ENCODE measurements around the gene TXN. TPM values are rescaled to one million over a fixed set of nuclear protein-coding genes. Genes with fewer than 3 reads are reported as not detected.

Gene TXN
- total RNA-seq: 100 to 1,000 TPM; 220 to 295 TPM

GRCh38 chr9:110256380-110257096, at the start of gene TXN:
TXN (minus strand) TSS chr9:110256507; CDS start chr9:110256435, 72 bp downstream.
- H3K4me3 Mint-ChIP-seq: peak within 1 kb of the TSS; percentile 96 to 98
- peak; percentile 76 to 80 for ATAC-seq (replicated peaks in 1 of 2)
- peak; percentile 92 for DNase-seq
- no peaks in the 10 kb centered on the region for H3K9me3 Mint-ChIP-seq
- H3K36me3 Mint-ChIP-seq (ENCODE audit: insufficient read depth in 2 of 2): peaks cover 5 to 19% of the 10 kb centered on the region in 2 donors
- H3K27ac Mint-ChIP-seq: peak within 1 kb of the TSS; percentile 99
- peaks cover 66% of the 10 kb centered on the region for H3K4me1 Mint-ChIP-seq (ENCODE audit: low read depth)
- no peaks in the 10 kb centered on the region for H3K27me3 Mint-ChIP-seq (ENCODE audit: low read depth)

GRCh38 chr9:110303133-110303532, 46.8 kb upstream of the TXN start:
- Mint-ChIP-seq H3K4me3 (no peak overlapping the region), H3K4me1 (ENCODE audit: low read depth) (no peaks in the 10 kb centered on the region), H3K9me3 (no peaks in the 10 kb centered on the region), H3K36me3 (ENCODE audit: insufficient read depth in 2 of 2) (no peaks in the 10 kb centered on the region), H3K27ac (no peak overlapping the region), H3K27me3 (ENCODE audit: low read depth) (peaks cover 8% of the 10 kb centered on the region)
- DNase-seq (no peak), ATAC-seq (replicated peaks in 1 of 2) (no peak)

- ATAC-seq (replicated peaks in 1 of 2) (no peak), DNase-seq (no peak)
- no peak overlapping the region for H3K27ac Mint-ChIP-seq
- H3K36me3 Mint-ChIP-seq (ENCODE audit: insufficient read depth in 2 of 2): no peaks in the 10 kb centered on the region
- H3K4me3 Mint-ChIP-seq: no peak overlapping the region
- H3K9me3 Mint-ChIP-seq: no peaks in the 10 kb centered on the region
- H3K4me1 Mint-ChIP-seq (ENCODE audit: low read depth): no peaks in the 10 kb centered on the region
- peaks cover 7% of the 10 kb centered on the region for H3K27me3 Mint-ChIP-seq (ENCODE audit: low read depth)
These were observed 41.8 kb upstream of the TXN start for GRCh38 chr9:110298043-110298605.

GRCh38 chr9:110293248-110293647, 36.9 kb upstream of the TXN start:
- ATAC-seq (replicated peaks in 1 of 2): no peak
- Mint-ChIP-seq H3K4me1 (ENCODE audit: low read depth) (no peaks in the 10 kb centered on the region), H3K4me3 (no peak overlapping the region), H3K27me3 (ENCODE audit: low read depth) (no peaks in the 10 kb centered on the region), H3K27ac (no peak overlapping the region), H3K36me3 (ENCODE audit: insufficient read depth in 2 of 2) (no peaks in the 10 kb centered on the region), H3K9me3 (no peaks in the 10 kb centered on the region)
- DNase-seq: no peak

GRCh38 chr9:110291921-110292557, 35.7 kb upstream of the TXN start:
- no peaks in the 10 kb centered on the region for H3K4me1 Mint-ChIP-seq (ENCODE audit: low read depth)
- DNase-seq (no peak), ATAC-seq (replicated peaks in 1 of 2) (no peak)
- no peaks in the 10 kb centered on the region for H3K36me3 Mint-ChIP-seq (ENCODE audit: insufficient read depth in 2 of 2)
- no peaks in the 10 kb centered on the region for H3K9me3 Mint-ChIP-seq
- no peak overlapping the region for H3K27ac Mint-ChIP-seq
- no peak overlapping the region for H3K4me3 Mint-ChIP-seq
- H3K27me3 Mint-ChIP-seq (ENCODE audit: low read depth): no peaks in the 10 kb centered on the region

GRCh38 chr9:110290001-110290400, 33.7 kb upstream of the TXN start:
- Mint-ChIP-seq H3K27me3 (ENCODE audit: low read depth) (no peaks in the 10 kb centered on the region), H3K27ac (no peak overlapping the region), H3K4me3 (no peak overlapping the region), H3K36me3 (ENCODE audit: insufficient read depth in 2 of 2) (no peaks in the 10 kb centered on the region), H3K4me1 (ENCODE audit: low read depth) (peaks cover 4% of the 10 kb centered on the region), H3K9me3 (no peaks in the 10 kb centered on the region)
- DNase-seq (no peak), ATAC-seq (replicated peaks in 1 of 2) (no peak)

GRCh38 chr9:110288503-110288902, 32.2 kb upstream of the TXN start:
- no peak overlapping the region for H3K27ac Mint-ChIP-seq
- H3K9me3 Mint-ChIP-seq: no peaks in the 10 kb centered on the region
- no peak for DNase-seq
- H3K27me3 Mint-ChIP-seq (ENCODE audit: low read depth): no peaks in the 10 kb centered on the region
- ATAC-seq (replicated peaks in 1 of 2): no peak
- no peak overlapping the region for H3K4me3 Mint-ChIP-seq
- H3K36me3 Mint-ChIP-seq (ENCODE audit: insufficient read depth in 2 of 2): no peaks in the 10 kb centered on the region
- peaks cover 4% of the 10 kb centered on the region for H3K4me1 Mint-ChIP-seq (ENCODE audit: low read depth)

GRCh38 chr9:110287289-110287680, 31.0 kb upstream of the TXN start:
- Mint-ChIP-seq H3K4me3 (no peak overlapping the region), H3K27me3 (ENCODE audit: low read depth) (peaks cover 4% of the 10 kb centered on the region), H3K4me1 (ENCODE audit: low read depth) (peaks cover 4% of the 10 kb centered on the region), H3K27ac (no peak overlapping the region), H3K9me3 (no peaks in the 10 kb centered on the region), H3K36me3 (ENCODE audit: insufficient read depth in 2 of 2) (no peaks in the 10 kb centered on the region)
- DNase-seq (no peak), ATAC-seq (replicated peaks in 1 of 2) (no peak)

- Mint-ChIP-seq H3K36me3 (ENCODE audit: insufficient read depth in 2 of 2) (no peaks in the 10 kb centered on the region), H3K27ac (no peak overlapping the region), H3K4me1 (ENCODE audit: low read depth) (peaks cover 4% of the 10 kb centered on the region), H3K27me3 (ENCODE audit: low read depth) (peaks cover 6% of the 10 kb centered on the region), H3K4me3 (no peak overlapping the region), H3K9me3 (no peaks in the 10 kb centered on the region)
- DNase-seq (no peak), ATAC-seq (replicated peaks in 1 of 2) (no peak)
These were observed 28.0 kb upstream of the TXN start for GRCh38 chr9:110284211-110284844.

GRCh38 chr9:110283751-110284150, 27.4 kb upstream of the TXN start:
- Mint-ChIP-seq H3K27me3 (ENCODE audit: low read depth) (peaks cover 6% of the 10 kb centered on the region), H3K4me3 (no peak overlapping the region), H3K4me1 (ENCODE audit: low read depth) (peaks cover 5% of the 10 kb centered on the region), H3K9me3 (no peaks in the 10 kb centered on the region), H3K27ac (no peak overlapping the region), H3K36me3 (ENCODE audit: insufficient read depth in 2 of 2) (no peaks in the 10 kb centered on the region)
- no peak for DNase-seq
- ATAC-seq (replicated peaks in 1 of 2): no peak

GRCh38 chr9:110282739-110283081, 26.4 kb upstream of the TXN start:
- peaks cover 6% of the 10 kb centered on the region for H3K27me3 Mint-ChIP-seq (ENCODE audit: low read depth)
- H3K36me3 Mint-ChIP-seq (ENCODE audit: insufficient read depth in 2 of 2): no peaks in the 10 kb centered on the region
- H3K27ac Mint-ChIP-seq: no peak overlapping the region
- H3K9me3 Mint-ChIP-seq: no peaks in the 10 kb centered on the region
- ATAC-seq (replicated peaks in 1 of 2) (no peak), DNase-seq (no peak)
- H3K4me3 Mint-ChIP-seq: no peak overlapping the region
- peaks cover 10% of the 10 kb centered on the region for H3K4me1 Mint-ChIP-seq (ENCODE audit: low read depth)

GRCh38 chr9:110282018-110282738, 25.9 kb upstream of the TXN start:
- Mint-ChIP-seq H3K27me3 (ENCODE audit: low read depth) (peaks cover 6% of the 10 kb centered on the region), H3K9me3 (no peaks in the 10 kb centered on the region), H3K4me1 (ENCODE audit: low read depth) (peaks cover 10% of the 10 kb centered on the region), H3K4me3 (no peak overlapping the region), H3K36me3 (ENCODE audit: insufficient read depth in 2 of 2) (no peaks in the 10 kb centered on the region), H3K27ac (no peak overlapping the region)
- DNase-seq: no peak
- no peak for ATAC-seq (replicated peaks in 1 of 2)

Measured in activated T-cell treated with anti-CD3 and anti-CD28 coated beads, Interleukin-2, amount 50 U/mL, for 72 hours (primary cell).